ENCODE results near the gene TKTL1.

DNA sequence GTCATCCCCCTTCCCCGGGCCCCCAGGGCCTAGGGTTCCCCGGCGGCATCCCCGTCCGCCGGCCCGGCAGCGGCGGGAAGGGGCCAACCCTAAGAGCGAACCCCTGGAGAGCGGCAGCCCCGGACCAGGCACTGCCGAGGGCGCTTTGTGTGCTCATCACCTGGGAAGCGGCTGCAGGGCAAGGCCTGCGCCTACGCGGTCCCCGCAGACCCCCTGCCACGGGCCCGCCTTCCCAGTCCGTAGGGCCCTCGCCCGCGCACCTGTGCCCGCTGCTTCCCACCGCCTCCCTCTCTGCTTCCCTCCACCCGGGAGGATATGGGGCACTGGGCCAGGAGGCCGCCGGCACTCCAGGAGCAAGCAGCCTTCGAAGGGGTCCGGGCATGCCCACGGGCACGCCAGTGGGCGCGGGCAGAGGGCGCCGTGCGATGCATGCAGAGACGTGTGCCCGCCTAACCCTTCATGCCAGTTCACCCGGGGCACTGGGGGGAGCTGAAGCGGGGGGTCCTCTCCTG, 76.2 kb downstream of the TKTL1 start:
- TF ChIP-seq, protein P1, sequence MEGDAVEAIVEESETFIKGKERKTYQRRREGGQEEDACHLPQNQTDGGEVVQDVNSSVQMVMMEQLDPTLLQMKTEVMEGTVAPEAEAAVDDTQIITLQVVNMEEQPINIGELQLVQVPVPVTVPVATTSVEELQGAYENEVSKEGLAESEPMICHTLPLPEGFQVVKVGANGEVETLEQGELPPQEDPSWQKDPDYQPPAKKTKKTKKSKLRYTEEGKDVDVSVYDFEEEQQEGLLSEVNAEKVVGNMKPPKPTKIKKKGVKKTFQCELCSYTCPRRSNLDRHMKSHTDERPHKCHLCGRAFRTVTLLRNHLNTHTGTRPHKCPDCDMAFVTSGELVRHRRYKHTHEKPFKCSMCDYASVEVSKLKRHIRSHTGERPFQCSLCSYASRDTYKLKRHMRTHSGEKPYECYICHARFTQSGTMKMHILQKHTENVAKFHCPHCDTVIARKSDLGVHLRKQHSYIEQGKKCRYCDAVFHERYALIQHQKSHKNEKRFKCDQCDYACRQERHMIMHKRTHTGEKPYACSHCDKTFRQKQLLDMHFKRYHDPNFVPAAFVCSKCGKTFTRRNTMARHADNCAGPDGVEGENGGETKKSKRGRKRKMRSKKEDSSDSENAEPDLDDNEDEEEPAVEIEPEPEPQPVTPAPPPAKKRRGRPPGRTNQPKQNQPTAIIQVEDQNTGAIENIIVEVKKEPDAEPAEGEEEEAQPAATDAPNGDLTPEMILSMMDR (IDR thresholded peaks at IDR 0.05), result no peak
- TF ChIP-seq POLR2A (IDR thresholded peaks at IDR 0.05), result no peak

Measured in testis (tissue), 2 donors.